ENCODE results near the gene NUTM2D.
"Not testable (repeated sequence)": the region's sequence is repeated elsewhere in the genome, so short reads cannot be mapped to it uniquely, and the experiment has no call there.

DNA sequence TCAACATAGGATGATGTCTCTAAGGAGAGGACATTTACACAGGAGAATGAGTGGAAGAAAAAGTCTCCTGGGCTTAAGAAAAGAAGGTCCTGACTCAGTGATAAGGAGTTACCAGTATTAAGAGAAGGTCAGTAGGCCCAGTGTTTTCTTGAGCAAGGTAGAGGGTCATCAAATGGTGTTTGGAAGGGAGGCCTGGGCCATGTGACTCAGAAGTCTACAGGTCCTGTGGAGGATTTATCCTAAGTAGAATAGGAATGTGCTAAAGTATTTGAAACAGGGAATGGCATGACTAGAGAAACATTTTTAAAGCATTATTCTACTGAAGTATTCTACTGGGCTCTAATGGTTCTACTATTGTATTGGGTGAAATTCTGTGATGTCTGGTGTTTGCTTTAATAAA lies 47.9 kb upstream of the NUTM2D start:
- TF ChIP-seq, protein P1, sequence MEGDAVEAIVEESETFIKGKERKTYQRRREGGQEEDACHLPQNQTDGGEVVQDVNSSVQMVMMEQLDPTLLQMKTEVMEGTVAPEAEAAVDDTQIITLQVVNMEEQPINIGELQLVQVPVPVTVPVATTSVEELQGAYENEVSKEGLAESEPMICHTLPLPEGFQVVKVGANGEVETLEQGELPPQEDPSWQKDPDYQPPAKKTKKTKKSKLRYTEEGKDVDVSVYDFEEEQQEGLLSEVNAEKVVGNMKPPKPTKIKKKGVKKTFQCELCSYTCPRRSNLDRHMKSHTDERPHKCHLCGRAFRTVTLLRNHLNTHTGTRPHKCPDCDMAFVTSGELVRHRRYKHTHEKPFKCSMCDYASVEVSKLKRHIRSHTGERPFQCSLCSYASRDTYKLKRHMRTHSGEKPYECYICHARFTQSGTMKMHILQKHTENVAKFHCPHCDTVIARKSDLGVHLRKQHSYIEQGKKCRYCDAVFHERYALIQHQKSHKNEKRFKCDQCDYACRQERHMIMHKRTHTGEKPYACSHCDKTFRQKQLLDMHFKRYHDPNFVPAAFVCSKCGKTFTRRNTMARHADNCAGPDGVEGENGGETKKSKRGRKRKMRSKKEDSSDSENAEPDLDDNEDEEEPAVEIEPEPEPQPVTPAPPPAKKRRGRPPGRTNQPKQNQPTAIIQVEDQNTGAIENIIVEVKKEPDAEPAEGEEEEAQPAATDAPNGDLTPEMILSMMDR (IDR thresholded peaks at IDR 0.05; ENCODE audit: poor library complexity): not testable (repeated sequence)
- TF ChIP-seq EZH2 (IDR thresholded peaks at IDR 0.05; ENCODE audit: borderline replicate concordance); EZH2phosphoT487 (IDR thresholded peaks at IDR 0.05; ENCODE audit: low read depth, severe bottlenecking, unreplicated experiment): not testable (repeated sequence)
